Activated naive CD8-positive, alpha-beta T cell treated with anti-CD3 and anti-CD28 coated beads, Interleukin-2, amount 50 U/mL, for 24 hours (primary cell): ENCODE data around the gene ZNF106.

ENCODE experiments used
- ATAC-seq: fragments of 150-1000 bp; cut with Tn5 transposase; one replicate; pipeline ENCODE4 v1.10.0; 2021
- DNase-seq: peaks from one replicate; pipeline ENCODE4 v3.0.0; 2021
- H3K27ac Mint-ChIP-seq: one replicate; pipeline ENCODE4 v1.8.0; 2021; ENCODE audit warnings: mild to moderate bottlenecking, mixed read lengths
- H3K27me3 Mint-ChIP-seq: one replicate; pipeline ENCODE4 v1.8.0; 2021; ENCODE audit warnings: mixed read lengths
- H3K36me3 Mint-ChIP-seq: one replicate; pipeline ENCODE4 v1.8.0; 2021; ENCODE audit warnings: low read depth, mixed read lengths
- H3K4me1 Mint-ChIP-seq: one replicate; pipeline ENCODE4 v1.8.0; 2021; ENCODE audit warnings: mixed read lengths
- H3K4me3 Mint-ChIP-seq: one replicate; pipeline ENCODE4 v1.8.0; 2021; ENCODE audit warnings: mild to moderate bottlenecking, moderate library complexity, mixed read lengths
- H3K9me3 Mint-ChIP-seq: one replicate; pipeline ENCODE4 v1.8.0; 2021; ENCODE audit warnings: mixed read lengths

The ZNF106 gene

GRCh38 chr15:42405863-42406482 is 85.0 kb downstream of the ZNF106 start:
- H3K36me3 Mint-ChIP-seq = peaks cover under 1% of the 10 kb centered on the region
- no peaks in the 10 kb centered on the region for H3K9me3 Mint-ChIP-seq
- H3K4me1 Mint-ChIP-seq = no peaks in the 10 kb centered on the region
- no peak overlapping the region for H3K27ac Mint-ChIP-seq
- ATAC-seq (no peak), DNase-seq (no peak)
- H3K27me3 Mint-ChIP-seq = no peaks in the 10 kb centered on the region
- no peak overlapping the region for H3K4me3 Mint-ChIP-seq

GRCh38 chr15:42404461-42405235 is 86.3 kb downstream of the ZNF106 start:
- Mint-ChIP-seq H3K4me1 (no peaks in the 10 kb centered on the region), H3K9me3 (no peaks in the 10 kb centered on the region), H3K27me3 (no peaks in the 10 kb centered on the region), H3K36me3 (no peaks in the 10 kb centered on the region), H3K4me3 (no peak overlapping the region), H3K27ac (no peak overlapping the region)
- DNase-seq (no peak), ATAC-seq (no peak)

- Mint-ChIP-seq H3K27me3 (no peaks in the 10 kb centered on the region), H3K4me1 (no peaks in the 10 kb centered on the region), H3K9me3 (no peaks in the 10 kb centered on the region), H3K36me3 (no peaks in the 10 kb centered on the region), H3K27ac (no peak overlapping the region), H3K4me3 (no peak overlapping the region)
- DNase-seq (no peak), ATAC-seq (no peak)
These were observed 87.6 kb downstream of the ZNF106 start for GRCh38 chr15:42403389-42403788.

GRCh38 chr15:42402455-42403205 is 88.3 kb downstream of the ZNF106 start:
- Mint-ChIP-seq H3K27ac (no peak overlapping the region), H3K4me1 (no peaks in the 10 kb centered on the region), H3K4me3 (no peak overlapping the region), H3K9me3 (no peaks in the 10 kb centered on the region), H3K36me3 (no peaks in the 10 kb centered on the region), H3K27me3 (no peaks in the 10 kb centered on the region)
- ATAC-seq = no peak
- no peak for DNase-seq

GRCh38 chr15:42401544-42402454 is 89.1 kb downstream of the ZNF106 start:
- Mint-ChIP-seq H3K4me1 (no peaks in the 10 kb centered on the region), H3K27ac (no peak overlapping the region), H3K36me3 (no peaks in the 10 kb centered on the region), H3K27me3 (no peaks in the 10 kb centered on the region), H3K4me3 (no peak overlapping the region), H3K9me3 (no peaks in the 10 kb centered on the region)
- DNase-seq (no peak), ATAC-seq (peak; percentile 55)

- no peak overlapping the region for H3K4me3 Mint-ChIP-seq
- DNase-seq (no peak), ATAC-seq (no peak)
- no peaks in the 10 kb centered on the region for H3K9me3 Mint-ChIP-seq
- no peaks in the 10 kb centered on the region for H3K27me3 Mint-ChIP-seq
- H3K36me3 Mint-ChIP-seq = no peaks in the 10 kb centered on the region
- no peak overlapping the region for H3K27ac Mint-ChIP-seq
- H3K4me1 Mint-ChIP-seq = no peaks in the 10 kb centered on the region
These were observed 95.1 kb downstream of the ZNF106 start for GRCh38 chr15:42395838-42396237.

- no peaks in the 10 kb centered on the region for H3K36me3 Mint-ChIP-seq
- H3K4me1 Mint-ChIP-seq = no peaks in the 10 kb centered on the region
- no peaks in the 10 kb centered on the region for H3K27me3 Mint-ChIP-seq
- no peak for DNase-seq
- H3K9me3 Mint-ChIP-seq = no peaks in the 10 kb centered on the region
- no peak overlapping the region for H3K27ac Mint-ChIP-seq
- H3K4me3 Mint-ChIP-seq = no peak overlapping the region
- no peak for ATAC-seq
These were observed 96.8 kb downstream of the ZNF106 start for GRCh38 chr15:42394106-42394505.

- no peak overlapping the region for H3K27ac Mint-ChIP-seq
- no peaks in the 10 kb centered on the region for H3K9me3 Mint-ChIP-seq
- no peak for ATAC-seq
- no peaks in the 10 kb centered on the region for H3K36me3 Mint-ChIP-seq
- no peak overlapping the region for H3K4me3 Mint-ChIP-seq
- no peak for DNase-seq
- H3K4me1 Mint-ChIP-seq = no peaks in the 10 kb centered on the region
- H3K27me3 Mint-ChIP-seq = no peaks in the 10 kb centered on the region
These were observed 98.5 kb downstream of the ZNF106 start for GRCh38 chr15:42392309-42393024.

GRCh38 chr15:42387603-42388002 is 103.3 kb downstream of the ZNF106 start:
- no peaks in the 10 kb centered on the region for H3K4me1 Mint-ChIP-seq
- no peak overlapping the region for H3K4me3 Mint-ChIP-seq
- no peak overlapping the region for H3K27ac Mint-ChIP-seq
- DNase-seq (no peak), ATAC-seq (no peak)
- H3K36me3 Mint-ChIP-seq = no peaks in the 10 kb centered on the region
- H3K27me3 Mint-ChIP-seq = no peaks in the 10 kb centered on the region
- H3K9me3 Mint-ChIP-seq = no peaks in the 10 kb centered on the region

GRCh38 chr15:42385980-42386700 is 104.8 kb downstream of the ZNF106 start:
- Mint-ChIP-seq H3K27me3 (no peaks in the 10 kb centered on the region), H3K4me3 (no peak overlapping the region), H3K27ac (no peak overlapping the region), H3K36me3 (no peaks in the 10 kb centered on the region), H3K9me3 (no peaks in the 10 kb centered on the region), H3K4me1 (no peaks in the 10 kb centered on the region)
- ATAC-seq (no peak), DNase-seq (no peak)

GRCh38 chr15:42385206-42385979 is 105.5 kb downstream of the ZNF106 start:
- no peak overlapping the region for H3K4me3 Mint-ChIP-seq
- H3K27ac Mint-ChIP-seq = no peak overlapping the region
- H3K4me1 Mint-ChIP-seq = no peaks in the 10 kb centered on the region
- DNase-seq (peak; percentile 12), ATAC-seq (peak; percentile 54)
- H3K36me3 Mint-ChIP-seq = no peaks in the 10 kb centered on the region
- H3K9me3 Mint-ChIP-seq = no peaks in the 10 kb centered on the region
- H3K27me3 Mint-ChIP-seq = no peaks in the 10 kb centered on the region

- no peaks in the 10 kb centered on the region for H3K9me3 Mint-ChIP-seq
- DNase-seq (no peak), ATAC-seq (no peak)
- no peaks in the 10 kb centered on the region for H3K36me3 Mint-ChIP-seq
- H3K4me3 Mint-ChIP-seq = no peak overlapping the region
- no peaks in the 10 kb centered on the region for H3K27me3 Mint-ChIP-seq
- no peak overlapping the region for H3K27ac Mint-ChIP-seq
- no peaks in the 10 kb centered on the region for H3K4me1 Mint-ChIP-seq
These were observed 106.3 kb downstream of the ZNF106 start for GRCh38 chr15:42384597-42384996.

- Mint-ChIP-seq H3K27ac (no peak overlapping the region), H3K4me1 (no peaks in the 10 kb centered on the region), H3K9me3 (peaks cover 8% of the 10 kb centered on the region), H3K4me3 (no peak overlapping the region), H3K27me3 (no peaks in the 10 kb centered on the region), H3K36me3 (peaks cover 9% of the 10 kb centered on the region)
- no peak for DNase-seq
- ATAC-seq = no peak
These were observed 112.9 kb downstream of the ZNF106 start for GRCh38 chr15:42378011-42378410.
